Osteoblast (primary cell): Measurements from ENCODE around the gene PRMT2. TPM values are rescaled to one million over a fixed set of nuclear protein-coding genes. Genes with fewer than 3 reads are reported as not detected.

Experiments
- DNase-seq: peaks from one replicate; pipeline ENCODE4 v3.0.0; 2011; ENCODE audit warnings: low spot score, mixed read lengths; ENCODE audit not compliant: insufficient read length; ENCODE audit errors: missing footprints
- H2AFZ ChIP-seq: 2 replicates; pipeline ENCODE4 v1.6.0; 2011; ENCODE audit warnings: mild to moderate bottlenecking, low read length
- H3K27ac ChIP-seq: 2 replicates; pipeline ENCODE4 v1.5.1; 2011; ENCODE audit warnings: mild to moderate bottlenecking, low read depth, low read length, moderate library complexity
- H3K27me3 ChIP-seq: 2 replicates; pipeline ENCODE4 v1.6.0; 2012; ENCODE audit warnings: mild to moderate bottlenecking, control low read depth, inconsistent platforms, low read length, moderate library complexity; ENCODE audit not compliant: insufficient read depth
- H3K36me3 ChIP-seq: 2 replicates; pipeline ENCODE4 v1.5.1; 2011; ENCODE audit warnings: mild to moderate bottlenecking, low read length, control low read depth, moderate library complexity; ENCODE audit not compliant: insufficient read depth
- H3K4me1 ChIP-seq: 2 replicates; pipeline ENCODE4 v1.5.1; 2011; ENCODE audit warnings: mild to moderate bottlenecking, low read length, control low read depth, moderate library complexity; ENCODE audit not compliant: insufficient read depth
- H3K4me2 ChIP-seq: 2 replicates; pipeline ENCODE4 v1.6.0; 2011; ENCODE audit warnings: mild to moderate bottlenecking, low read length; ENCODE audit not compliant: insufficient read depth
- H3K4me3 ChIP-seq: fragments of 200-600 bp; sonication (generic); 3 replicates; pipeline ENCODE4 v1.5.1; 2012; ENCODE audit warnings: mild to moderate bottlenecking, low read length, inconsistent platforms; ENCODE audit not compliant: insufficient read depth
- H3K79me2 ChIP-seq: 2 replicates; pipeline ENCODE4 v1.6.0; 2012; ENCODE audit warnings: mild to moderate bottlenecking, low read length, control low read depth, inconsistent platforms; ENCODE audit not compliant: insufficient read depth
- H3K9me3 ChIP-seq: 2 replicates; pipeline ENCODE4 v1.5.1; 2011; ENCODE audit warnings: low read depth, low read length, control low read depth
- H4K20me1 ChIP-seq: 2 replicates; pipeline ENCODE4 v1.6.0; 2012; ENCODE audit warnings: mild to moderate bottlenecking, low read length, control low read depth; ENCODE audit not compliant: insufficient read depth
- CTCF ChIP-seq: IDR thresholded peaks from 2 replicates; pipeline ENCODE4 v1.5.1; 2011; ENCODE audit warnings: mild to moderate bottlenecking, low read depth, low read length, moderate library complexity; ENCODE audit errors: extremely low read depth
- total RNA-seq: library from RNA; depleted of rRNA; stranded (reverse); fragments of >200 nt; gene quantifications from 2 replicates; pipeline ENCODE4 v1.2.3, GENCODE V29; 2012

PRMT2 gene
- total RNA-seq, 1 donor: 134 TPM

GRCh38 chr21:46636550-46637285 is 1.2 kb downstream of the PRMT2 start:
- Histone ChIP-seq H2AFZ (no peak overlapping the region), H3K4me1 (peaks cover 37% of the 10 kb centered on the region), H3K36me3 (peaks cover 14% of the 10 kb centered on the region), H3K4me2 (peak overlapping the region; percentile 92), H3K27me3 (no peaks in the 10 kb centered on the region), H3K79me2 (peaks cover 58% of the 10 kb centered on the region), H3K4me3 (peak overlapping the region; percentile 88), H4K20me1 (peaks cover 50% of the 10 kb centered on the region), H3K9me3 (no peaks in the 10 kb centered on the region), H3K27ac (no peak overlapping the region)
- DNase-seq: no peak
- TF ChIP-seq CTCF: no peak

GRCh38 chr21:46637952-46638746 is 2.7 kb downstream of the PRMT2 start:
- no peak overlapping the region for H2AFZ ChIP-seq
- peaks cover 28% of the 10 kb centered on the region for H3K36me3 ChIP-seq
- peak overlapping the region; percentile 3 for H3K27ac ChIP-seq
- H3K79me2 ChIP-seq: peaks cover 68% of the 10 kb centered on the region
- H3K4me2 ChIP-seq: peak overlapping the region; percentile 92
- peaks cover 40% of the 10 kb centered on the region for H3K4me1 ChIP-seq
- H3K9me3 ChIP-seq: no peaks in the 10 kb centered on the region
- DNase-seq: no peak
- H3K4me3 ChIP-seq: peak overlapping the region; percentile 33
- no peak for TF ChIP-seq CTCF
- peaks cover 56% of the 10 kb centered on the region for H4K20me1 ChIP-seq
- H3K27me3 ChIP-seq: no peaks in the 10 kb centered on the region

GRCh38 chr21:46639489-46640386 is 4.3 kb downstream of the PRMT2 start:
- peaks cover 58% of the 10 kb centered on the region for H4K20me1 ChIP-seq
- H3K79me2 ChIP-seq: peaks cover 75% of the 10 kb centered on the region
- DNase-seq: no peak
- no peaks in the 10 kb centered on the region for H3K27me3 ChIP-seq
- H3K36me3 ChIP-seq: peaks cover 43% of the 10 kb centered on the region
- no peak overlapping the region for H3K27ac ChIP-seq
- H2AFZ ChIP-seq: no peak overlapping the region
- TF ChIP-seq CTCF: peak; percentile 61
- H3K4me2 ChIP-seq: peak overlapping the region; percentile 20
- H3K4me3 ChIP-seq: no peak overlapping the region
- H3K4me1 ChIP-seq: peaks cover 36% of the 10 kb centered on the region
- H3K9me3 ChIP-seq: no peaks in the 10 kb centered on the region
